ENCODE data around the gene CDKN2B-AS1. TPM values are rescaled to one million over a fixed set of nuclear protein-coding genes. Genes with fewer than 3 reads are reported as not detected.
"Not testable (repeated sequence)": the region's sequence is repeated elsewhere in the genome, so short reads cannot be mapped to it uniquely, and the experiment has no call there.

The CDKN2B-AS1 gene
- total RNA-seq, 2 donors from 2014 or later = 39.7 to 73.7 TPM

DNA sequence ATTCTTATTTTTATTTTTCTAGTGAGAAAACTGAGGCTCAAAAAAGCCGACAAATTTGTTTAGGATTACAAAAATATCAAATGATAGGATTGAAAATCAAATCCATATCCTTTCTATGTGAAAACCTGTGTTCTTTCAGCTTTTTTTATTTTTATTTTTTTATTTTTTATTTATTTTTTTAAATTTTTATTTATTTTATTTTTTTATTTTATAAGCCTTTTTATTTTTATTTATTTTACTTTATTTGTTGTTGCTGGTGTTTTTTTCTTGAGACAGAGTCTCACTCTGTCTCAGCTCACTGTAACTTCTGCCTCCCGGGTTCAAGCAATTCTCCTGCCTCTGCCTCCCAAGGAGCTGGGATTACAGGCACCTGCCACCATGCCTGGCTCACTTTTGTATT lies 59.9 kb downstream of the CDKN2B-AS1 start:
- no peaks in the 10 kb centered on the region for H3K27me3 ChIP-seq
- no peaks in the 10 kb centered on the region for H3K36me3 ChIP-seq
- H3K27ac ChIP-seq = no peak overlapping the region
- TF ChIP-seq, protein P1, sequence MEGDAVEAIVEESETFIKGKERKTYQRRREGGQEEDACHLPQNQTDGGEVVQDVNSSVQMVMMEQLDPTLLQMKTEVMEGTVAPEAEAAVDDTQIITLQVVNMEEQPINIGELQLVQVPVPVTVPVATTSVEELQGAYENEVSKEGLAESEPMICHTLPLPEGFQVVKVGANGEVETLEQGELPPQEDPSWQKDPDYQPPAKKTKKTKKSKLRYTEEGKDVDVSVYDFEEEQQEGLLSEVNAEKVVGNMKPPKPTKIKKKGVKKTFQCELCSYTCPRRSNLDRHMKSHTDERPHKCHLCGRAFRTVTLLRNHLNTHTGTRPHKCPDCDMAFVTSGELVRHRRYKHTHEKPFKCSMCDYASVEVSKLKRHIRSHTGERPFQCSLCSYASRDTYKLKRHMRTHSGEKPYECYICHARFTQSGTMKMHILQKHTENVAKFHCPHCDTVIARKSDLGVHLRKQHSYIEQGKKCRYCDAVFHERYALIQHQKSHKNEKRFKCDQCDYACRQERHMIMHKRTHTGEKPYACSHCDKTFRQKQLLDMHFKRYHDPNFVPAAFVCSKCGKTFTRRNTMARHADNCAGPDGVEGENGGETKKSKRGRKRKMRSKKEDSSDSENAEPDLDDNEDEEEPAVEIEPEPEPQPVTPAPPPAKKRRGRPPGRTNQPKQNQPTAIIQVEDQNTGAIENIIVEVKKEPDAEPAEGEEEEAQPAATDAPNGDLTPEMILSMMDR (IDR thresholded peaks at IDR 0.05) = no peak
- no peak for DNase-seq
- no peak overlapping the region for H3K9ac ChIP-seq (ENCODE audit: low read depth in 2 of 2, low read length in 2 of 2)
- H3K4me3 ChIP-seq = no peak overlapping the region
- no peaks in the 10 kb centered on the region for H3K4me1 ChIP-seq
- H3K9me3 ChIP-seq = no peaks in the 10 kb centered on the region
- intact Hi-C loops (cut with DNase I) = no loop called here

DNA sequence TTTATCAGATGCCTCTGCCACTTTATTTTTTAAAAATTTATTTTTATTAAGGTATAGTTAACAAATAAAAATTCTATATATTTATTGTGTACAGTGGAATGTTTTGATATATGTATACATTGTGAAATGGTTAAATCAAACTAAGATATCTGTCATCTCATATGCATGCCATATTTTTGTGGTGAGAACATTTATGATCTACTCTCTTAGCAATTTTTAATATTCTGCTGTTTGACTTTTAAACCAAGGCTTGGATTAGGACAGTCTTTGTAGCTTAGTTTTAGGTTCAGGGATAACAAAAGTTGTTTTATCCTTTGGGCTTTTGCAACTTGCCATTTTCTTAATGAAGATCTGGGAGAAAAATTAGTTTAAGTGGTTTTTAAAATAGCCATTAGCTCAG lies 60.5 kb downstream of the CDKN2B-AS1 start:
- Histone ChIP-seq H3K27ac (no peak overlapping the region), H3K27me3 (no peaks in the 10 kb centered on the region), H3K4me3 (no peak overlapping the region), H3K36me3 (no peaks in the 10 kb centered on the region), H3K4me1 (no peaks in the 10 kb centered on the region), H3K9me3 (no peaks in the 10 kb centered on the region), H3K9ac (ENCODE audit: low read depth in 2 of 2, low read length in 2 of 2) (no peak overlapping the region)
- intact Hi-C loops (cut with DNase I) = no loop called here
- DNase-seq = no peak
- TF ChIP-seq, protein P1 (IDR thresholded peaks at IDR 0.05) = no peak

- no peaks in the 10 kb centered on the region for H3K27me3 ChIP-seq
- no peak overlapping the region for H3K9ac ChIP-seq (ENCODE audit: low read depth in 2 of 2, low read length in 2 of 2)
- no peaks in the 10 kb centered on the region for H3K36me3 ChIP-seq
- no peak overlapping the region for H3K27ac ChIP-seq
- no peaks in the 10 kb centered on the region for H3K4me1 ChIP-seq
- H3K4me3 ChIP-seq = no peak overlapping the region
- intact Hi-C loops (cut with DNase I) = no loop called here
- TF ChIP-seq, protein P1 (IDR thresholded peaks at IDR 0.05) = no peak
- DNase-seq = no peak
- H3K9me3 ChIP-seq = no peaks in the 10 kb centered on the region
Observed at GRCh38 chr9:22056402-22056801, 61.8 kb downstream of the CDKN2B-AS1 start.

- intact Hi-C loops (cut with DNase I); H3K4me1 ChIP-seq; H3K9ac ChIP-seq (ENCODE audit: low read depth in 2 of 2, low read length in 2 of 2); H3K4me3 ChIP-seq; H3K27me3 ChIP-seq; H3K9me3 ChIP-seq; H3K36me3 ChIP-seq; DNase-seq; H3K27ac ChIP-seq: not testable (repeated sequence)
Observed at GRCh38 chr9:22057972-22058371, 63.4 kb downstream of the CDKN2B-AS1 start.

DNA sequence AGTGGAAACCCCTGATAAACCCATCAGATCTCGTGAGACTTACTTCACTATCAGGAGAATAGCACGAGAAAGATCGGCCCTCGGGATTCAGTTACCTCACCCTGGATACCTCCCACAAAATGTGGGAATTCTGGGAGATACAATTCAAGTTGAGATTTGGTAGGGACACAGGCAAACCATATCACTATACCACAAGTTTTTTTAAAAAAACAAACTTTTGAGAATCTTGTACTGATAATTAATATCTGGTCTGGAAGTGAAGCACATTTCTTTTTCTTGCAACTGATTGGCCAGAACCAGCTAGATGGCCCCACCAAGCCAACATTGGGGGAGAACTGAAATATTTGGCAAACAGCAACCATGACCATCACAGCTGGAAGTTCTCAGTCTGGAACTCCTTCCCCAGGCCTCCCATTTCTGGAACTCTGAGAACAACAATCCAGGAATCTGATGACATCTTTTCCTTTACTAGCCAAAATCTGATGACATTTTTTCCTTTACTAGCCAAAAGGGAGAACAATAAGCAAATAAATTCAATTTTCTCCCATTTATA lies 66.3 kb downstream of the CDKN2B-AS1 start:
- no peak overlapping the region for H3K27ac ChIP-seq
- no peak overlapping the region for H3K4me3 ChIP-seq
- H3K4me1 ChIP-seq = no peaks in the 10 kb centered on the region
- TF ChIP-seq, protein P1 (IDR thresholded peaks at IDR 0.05) = no peak
- H3K27me3 ChIP-seq = no peaks in the 10 kb centered on the region
- H3K9me3 ChIP-seq = no peaks in the 10 kb centered on the region
- DNase-seq = no peak
- no peaks in the 10 kb centered on the region for H3K36me3 ChIP-seq
- intact Hi-C loops (cut with DNase I) = no loop called here
- H3K9ac ChIP-seq (ENCODE audit: low read depth in 2 of 2, low read length in 2 of 2) = no peak overlapping the region

DNA sequence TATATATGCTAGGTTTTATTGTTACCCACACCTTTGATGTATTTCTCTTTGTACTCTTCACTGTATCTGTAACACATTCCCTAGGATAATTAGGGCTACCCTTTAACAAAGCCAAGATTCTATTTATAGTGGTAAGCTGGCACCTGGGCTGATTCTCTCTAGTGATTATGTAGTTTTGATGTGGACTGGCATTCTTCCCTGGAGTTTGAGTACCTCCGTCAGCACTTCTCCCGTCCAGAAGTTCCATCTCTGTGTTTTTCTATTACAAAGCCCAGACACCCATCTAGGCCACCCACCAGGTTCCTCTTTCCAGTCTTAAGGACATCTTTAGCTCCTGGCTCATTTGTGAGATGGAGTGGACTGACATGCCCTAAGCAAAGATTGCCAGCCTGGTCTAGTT lies 70.4 kb downstream of the CDKN2B-AS1 start:
- intact Hi-C loops (cut with DNase I) = no loop called here
- DNase-seq = no peak
- Histone ChIP-seq H3K4me3 (no peak overlapping the region), H3K27ac (no peak overlapping the region), H3K4me1 (no peaks in the 10 kb centered on the region), H3K9ac (ENCODE audit: low read depth in 2 of 2, low read length in 2 of 2) (no peak overlapping the region), H3K9me3 (no peaks in the 10 kb centered on the region), H3K36me3 (no peaks in the 10 kb centered on the region), H3K27me3 (no peaks in the 10 kb centered on the region)
- TF ChIP-seq, protein P1 (IDR thresholded peaks at IDR 0.05) = no peak

Measured in colonic mucosa (tissue), 4 donors.